ENCODE measurements around the gene CCDC88C.
"Not testable (repeated sequence)": the region's sequence is repeated elsewhere in the genome, so short reads cannot be mapped to it uniquely, and the experiment has no call there.

CCDC88C gene

DNA sequence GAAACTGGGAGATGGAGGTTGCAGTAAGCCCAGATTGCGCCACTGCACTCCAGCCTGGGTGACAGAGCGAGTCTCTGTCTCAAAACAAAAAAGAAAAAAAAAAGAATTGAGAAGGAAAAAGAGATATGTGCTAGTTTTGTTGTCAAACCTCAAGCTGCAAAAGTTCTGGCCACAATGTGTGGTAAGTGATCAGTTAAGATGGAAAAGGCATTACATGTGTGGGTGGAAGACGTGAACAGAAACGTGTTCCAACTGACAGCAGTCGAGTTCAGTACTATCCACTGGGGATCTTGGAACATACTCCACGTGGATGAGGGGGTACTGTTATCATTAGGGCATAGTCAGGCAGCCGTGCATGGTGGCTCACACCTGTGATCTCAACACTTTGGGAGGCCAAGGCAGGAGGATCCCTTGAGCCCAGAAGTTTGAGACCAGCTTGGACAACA lies 190.4 kb downstream of the CCDC88C start:
- peaks cover 5 to 28% (median 18%) of the 10 kb centered on the region in 5 donors for H3K36me3 ChIP-seq (ENCODE audit: control insufficient read depth in 5 of 5, insufficient read depth in 5 of 5, low read length in 5 of 5)
- H3K4me3 ChIP-seq (ENCODE audit: low read depth in 1 of 5, low read length in 5 of 5), result no peak overlapping the region
- peaks cover 0 to 8% (median 0%) of the 10 kb centered on the region in 5 donors for H3K9me3 ChIP-seq (ENCODE audit: control insufficient read depth in 5 of 5, low read length in 5 of 5)
- H3K27ac ChIP-seq (ENCODE audit: low read depth, low read length), result no peak overlapping the region
- no peaks in the 10 kb centered on the region for H3K27me3 ChIP-seq (ENCODE audit: control insufficient read depth in 5 of 5, insufficient read depth in 4 of 5, low read length in 5 of 5)
- H3K4me1 ChIP-seq (ENCODE audit: control insufficient read depth in 5 of 5, insufficient read depth in 5 of 5, low read length in 5 of 5), result peaks cover 0 to 24% (median 18%) of the 10 kb centered on the region in 5 donors
- no peak overlapping the region for H3K9ac ChIP-seq (ENCODE audit: low read length in 5 of 5)

DNA sequence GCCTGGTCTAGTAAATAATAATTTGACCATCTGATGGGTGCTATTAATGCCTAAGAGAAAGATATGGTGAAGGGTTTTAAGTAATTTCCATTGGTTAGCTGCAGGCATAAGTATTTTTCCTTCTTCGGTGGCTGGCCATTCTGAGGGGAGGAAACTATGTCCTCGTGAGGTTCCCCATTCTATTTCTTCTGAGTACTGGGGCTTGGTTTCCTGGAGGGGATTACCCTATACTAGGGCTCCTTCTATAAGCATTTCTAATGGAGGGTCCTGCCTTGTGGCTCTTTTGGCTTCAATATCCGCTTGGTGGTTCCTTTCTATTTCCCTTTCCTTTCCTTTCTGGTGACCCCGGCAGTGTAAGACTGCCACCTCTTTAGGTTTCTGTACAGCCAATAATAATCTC lies 191.3 kb downstream of the CCDC88C start:
- H3K9me3 ChIP-seq (ENCODE audit: control insufficient read depth in 5 of 5, low read length in 5 of 5); H3K27me3 ChIP-seq (ENCODE audit: control insufficient read depth in 5 of 5, insufficient read depth in 4 of 5, low read length in 5 of 5); H3K4me3 ChIP-seq (ENCODE audit: low read depth in 1 of 5, low read length in 5 of 5); H3K27ac ChIP-seq (ENCODE audit: low read depth, low read length); H3K9ac ChIP-seq (ENCODE audit: low read length in 5 of 5): not testable (repeated sequence)
- peaks cover 0 to 31% (median 18%) of the 10 kb centered on the region in 5 donors for H3K4me1 ChIP-seq (ENCODE audit: control insufficient read depth in 5 of 5, insufficient read depth in 5 of 5, low read length in 5 of 5)
- peaks cover 5 to 31% (median 18%) of the 10 kb centered on the region in 5 donors for H3K36me3 ChIP-seq (ENCODE audit: control insufficient read depth in 5 of 5, insufficient read depth in 5 of 5, low read length in 5 of 5)

DNA sequence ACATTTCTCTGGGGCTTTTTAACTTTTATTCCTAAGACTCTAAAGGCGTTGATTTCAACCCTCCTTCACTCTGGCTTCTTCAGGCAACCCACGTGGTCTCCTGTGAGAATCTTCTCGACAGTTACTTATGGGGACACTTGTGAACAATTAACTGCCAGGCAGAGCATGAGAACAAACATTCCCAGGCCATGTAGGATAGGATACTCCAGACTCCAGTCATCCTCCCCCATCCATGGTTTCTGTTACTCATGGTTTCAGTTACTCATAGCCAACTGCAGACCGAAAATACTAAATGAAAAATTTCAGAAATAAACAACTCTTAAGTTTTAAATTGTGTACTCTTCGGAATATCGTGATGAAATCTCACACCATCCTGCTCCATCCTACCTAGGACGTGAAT lies 192.6 kb downstream of the CCDC88C start:
- H3K36me3 ChIP-seq (ENCODE audit: control insufficient read depth in 5 of 5, insufficient read depth in 5 of 5, low read length in 5 of 5), result peaks cover 2 to 44% (median 28%) of the 10 kb centered on the region in 5 donors
- peaks cover 2 to 39% (median 18%) of the 10 kb centered on the region in 5 donors for H3K4me1 ChIP-seq (ENCODE audit: control insufficient read depth in 5 of 5, insufficient read depth in 5 of 5, low read length in 5 of 5)
- no peak overlapping the region for H3K27ac ChIP-seq (ENCODE audit: low read depth, low read length)
- H3K9ac ChIP-seq (ENCODE audit: low read length in 5 of 5), result no peak overlapping the region
- no peak overlapping the region for H3K4me3 ChIP-seq (ENCODE audit: low read depth in 1 of 5, low read length in 5 of 5)
- H3K27me3 ChIP-seq (ENCODE audit: control insufficient read depth in 5 of 5, insufficient read depth in 4 of 5, low read length in 5 of 5), result no peaks in the 10 kb centered on the region
- no peaks in the 10 kb centered on the region for H3K9me3 ChIP-seq (ENCODE audit: control insufficient read depth in 5 of 5, low read length in 5 of 5)

DNA sequence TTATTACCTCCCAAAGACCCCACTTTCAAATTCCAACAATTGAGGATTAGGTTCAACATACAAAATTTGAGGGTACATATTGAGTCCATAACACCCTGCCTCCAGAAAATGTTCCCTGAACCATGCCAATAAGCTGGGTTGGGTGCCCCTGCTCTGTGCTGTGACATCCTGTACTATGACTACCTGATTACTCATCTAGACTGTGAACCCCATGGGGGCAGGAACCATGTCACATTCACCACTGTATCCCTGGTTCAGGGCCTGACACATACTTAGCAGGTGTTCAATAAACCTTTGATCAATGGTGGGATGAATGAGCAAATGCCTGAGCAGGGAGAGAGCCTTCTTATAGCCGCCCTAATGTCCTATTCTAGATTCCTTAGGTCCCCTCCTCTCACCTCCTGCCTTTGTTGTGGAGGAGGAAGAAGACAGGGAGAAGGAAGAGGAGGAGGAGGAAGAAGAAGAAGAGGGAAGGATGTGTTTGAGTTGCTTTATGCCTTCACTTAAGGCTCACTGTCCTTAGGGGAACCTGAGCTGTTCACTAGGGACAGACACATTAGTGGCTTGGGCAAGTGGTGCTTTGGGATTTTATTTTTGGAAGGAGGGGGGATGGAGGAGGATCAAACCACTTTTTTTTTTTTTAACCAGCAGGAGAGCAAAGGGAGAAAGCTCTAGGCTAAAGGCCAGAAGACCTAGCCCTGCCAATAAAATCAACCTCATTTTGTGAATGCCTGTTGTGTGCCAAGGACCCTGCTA lies 194.4 kb downstream of the CCDC88C start:
- peaks cover 2 to 46% (median 26%) of the 10 kb centered on the region in 5 donors for H3K36me3 ChIP-seq (ENCODE audit: control insufficient read depth in 5 of 5, insufficient read depth in 5 of 5, low read length in 5 of 5)

More for the DNA sequence above, 194.4 kb downstream of the CCDC88C start:
- H3K4me1 ChIP-seq (ENCODE audit: control insufficient read depth in 5 of 5, insufficient read depth in 5 of 5, low read length in 5 of 5), result peaks cover 2 to 42% (median 18%) of the 10 kb centered on the region in 5 donors
- H3K27me3 ChIP-seq (ENCODE audit: control insufficient read depth in 5 of 5, insufficient read depth in 4 of 5, low read length in 5 of 5), result no peaks in the 10 kb centered on the region
- H3K4me3 ChIP-seq (ENCODE audit: low read depth in 1 of 5, low read length in 5 of 5), result no peak overlapping the region
- H3K27ac ChIP-seq (ENCODE audit: low read depth, low read length), result no peak overlapping the region
- no peak overlapping the region for H3K9ac ChIP-seq (ENCODE audit: low read length in 5 of 5)
- H3K9me3 ChIP-seq (ENCODE audit: control insufficient read depth in 5 of 5, low read length in 5 of 5), result no peaks in the 10 kb centered on the region

All from subcutaneous abdominal adipose tissue (tissue), 5 donors.